Measurements from ENCODE around the gene CLDN6. TPM values are rescaled to one million over a fixed set of nuclear protein-coding genes. Genes with fewer than 3 reads are reported as not detected.

The CLDN6 gene
- total and polyA plus RNA-seq, 9 of the 15 experiments (the other 6 are each of a cell fraction or from before 2014, with no cell fraction given), result 0.22 to 0.75 (median 0.38) TPM; not detected in 3

DNA sequence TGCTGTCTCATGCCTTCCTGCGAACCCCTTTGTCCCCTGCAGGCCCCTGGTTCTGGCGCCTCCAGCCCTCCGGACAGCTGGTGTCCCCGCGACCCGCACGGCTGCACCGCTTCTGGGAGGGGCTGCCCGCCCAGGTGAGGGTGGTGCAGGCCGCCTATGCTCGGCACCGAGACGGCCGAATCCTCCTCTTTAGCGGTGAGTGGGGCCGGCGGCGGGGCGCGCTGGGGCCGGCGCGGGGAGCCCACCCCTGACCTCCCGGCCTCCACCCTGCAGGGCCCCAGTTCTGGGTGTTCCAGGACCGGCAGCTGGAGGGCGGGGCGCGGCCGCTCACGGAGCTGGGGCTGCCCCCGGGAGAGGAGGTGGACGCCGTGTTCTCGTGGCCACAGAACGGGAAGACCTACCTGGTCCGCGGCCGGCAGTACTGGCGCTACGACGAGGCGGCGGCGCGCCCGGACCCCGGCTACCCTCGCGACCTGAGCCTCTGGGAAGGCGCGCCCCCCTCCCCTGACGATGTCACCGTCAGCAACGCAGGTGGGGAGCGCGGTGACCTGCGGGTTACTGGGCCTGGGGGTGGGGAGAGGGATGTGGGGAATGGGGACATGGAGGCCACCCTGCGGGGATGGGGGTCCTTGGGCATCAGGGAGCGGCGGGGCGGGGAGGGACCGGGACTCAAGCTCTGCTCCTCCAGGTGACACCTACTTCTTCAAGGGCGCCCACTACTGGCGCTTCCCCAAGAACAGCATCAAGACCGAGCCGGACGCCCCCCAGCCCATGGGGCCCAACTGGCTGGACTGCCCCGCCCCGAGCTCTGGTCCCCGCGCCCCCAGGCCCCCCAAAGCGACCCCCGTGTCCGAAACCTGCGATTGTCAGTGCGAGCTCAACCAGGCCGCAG, 40.4 kb upstream of the CLDN6 start (continued):
- TF ChIP-seq, protein P1, sequence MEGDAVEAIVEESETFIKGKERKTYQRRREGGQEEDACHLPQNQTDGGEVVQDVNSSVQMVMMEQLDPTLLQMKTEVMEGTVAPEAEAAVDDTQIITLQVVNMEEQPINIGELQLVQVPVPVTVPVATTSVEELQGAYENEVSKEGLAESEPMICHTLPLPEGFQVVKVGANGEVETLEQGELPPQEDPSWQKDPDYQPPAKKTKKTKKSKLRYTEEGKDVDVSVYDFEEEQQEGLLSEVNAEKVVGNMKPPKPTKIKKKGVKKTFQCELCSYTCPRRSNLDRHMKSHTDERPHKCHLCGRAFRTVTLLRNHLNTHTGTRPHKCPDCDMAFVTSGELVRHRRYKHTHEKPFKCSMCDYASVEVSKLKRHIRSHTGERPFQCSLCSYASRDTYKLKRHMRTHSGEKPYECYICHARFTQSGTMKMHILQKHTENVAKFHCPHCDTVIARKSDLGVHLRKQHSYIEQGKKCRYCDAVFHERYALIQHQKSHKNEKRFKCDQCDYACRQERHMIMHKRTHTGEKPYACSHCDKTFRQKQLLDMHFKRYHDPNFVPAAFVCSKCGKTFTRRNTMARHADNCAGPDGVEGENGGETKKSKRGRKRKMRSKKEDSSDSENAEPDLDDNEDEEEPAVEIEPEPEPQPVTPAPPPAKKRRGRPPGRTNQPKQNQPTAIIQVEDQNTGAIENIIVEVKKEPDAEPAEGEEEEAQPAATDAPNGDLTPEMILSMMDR (IDR thresholded peaks at IDR 0.05 in 2 of 3, conservative IDR thresholded peaks at IDR 0.05 in 1 of 3; ENCODE audit: insufficient read depth in 2 of 3, low read depth in 1 of 3, low read length in 3 of 3), result peak in 2 of 3 experiments; percentile 26 to 41; a peak in 2 of 6 replicates
- peak; percentile 16; the same call in 1 of the 2 replicates for TF ChIP-seq GABPB1 (CRISPR knock-in tag; IDR thresholded peaks at IDR 0.05)
- peak; percentile 17 for TF ChIP-seq CTCFL (IDR thresholded peaks at IDR 0.05; ENCODE audit: borderline replicate concordance, insufficient read depth, low read depth, low read length, poor library complexity, severe bottlenecking)

All from K562 (cell line).